DND-41 (cell line): Measurements from ENCODE around the gene GLYR1.

Source experiments
- CTCF ChIP-seq: IDR thresholded peaks from 2 replicates; pipeline ENCODE4 v1.5.1; 2012; ENCODE audit warnings: borderline replicate concordance, low read length, moderate library complexity, mild to moderate bottlenecking; ENCODE audit not compliant: poor library complexity, severe bottlenecking; ENCODE audit errors: extremely low read depth
- EZH2 ChIP-seq: IDR thresholded peaks from 3 replicates; pipeline ENCODE4 v1.6.1; 2012; ENCODE audit warnings: borderline replicate concordance, low read depth, mild to moderate bottlenecking, moderate library complexity, low read length, inconsistent platforms; ENCODE audit not compliant: severe bottlenecking

GRCh38 chr16:4768549-4769305 is 78.4 kb downstream of the GLYR1 start:
- TF ChIP-seq CTCF (no peak), EZH2 (no peak)
